NT2/D1 (cell line): ENCODE results near the gene NPAS3.

Source experiments
- DNase-seq: peaks from one replicate; pipeline ENCODE4 v3.0.0-alpha.2; 2011; ENCODE audit warnings: low read depth, low spot score
- H3K27me3 ChIP-seq: 2 replicates; pipeline ENCODE4 v1.6.0; 2011; ENCODE audit warnings: mild to moderate bottlenecking; ENCODE audit not compliant: insufficient read length, insufficient read depth
- H3K36me3 ChIP-seq: 2 replicates; pipeline ENCODE4 v1.6.1; 2011; ENCODE audit warnings: mild to moderate bottlenecking, low read length, mixed read lengths; ENCODE audit not compliant: insufficient read depth, insufficient read length
- H3K4me1 ChIP-seq: 2 replicates; pipeline ENCODE4 v1.5.1; 2011; ENCODE audit not compliant: insufficient read depth, insufficient read length
- H3K4me3 ChIP-seq: 2 replicates; pipeline ENCODE4 v1.5.1; 2011; ENCODE audit warnings: low read depth; ENCODE audit not compliant: insufficient read length
- H3K9ac ChIP-seq: 2 replicates; pipeline ENCODE4 v1.6.0; 2011; ENCODE audit warnings: low read depth; ENCODE audit not compliant: insufficient read length
- H3K9me3 ChIP-seq: 2 replicates; pipeline ENCODE4 v1.5.1; 2011; ENCODE audit warnings: mild to moderate bottlenecking, low read length; ENCODE audit not compliant: insufficient read depth
- SUZ12 ChIP-seq: IDR thresholded peaks from 2 replicates; pipeline ENCODE4 v1.6.1; 2011; ENCODE audit not compliant: insufficient read length, insufficient read depth; ENCODE audit errors: extremely low read depth
- YY1 ChIP-seq: IDR thresholded peaks from 2 replicates; pipeline ENCODE4 v1.6.1; 2011; ENCODE audit not compliant: insufficient read length, insufficient read depth
- ZNF274 ChIP-seq: IDR thresholded peaks from 2 replicates; pipeline ENCODE4 v1.6.1; 2011; ENCODE audit warnings: mild to moderate bottlenecking, low read depth, low read length

NPAS3 gene

DNA sequence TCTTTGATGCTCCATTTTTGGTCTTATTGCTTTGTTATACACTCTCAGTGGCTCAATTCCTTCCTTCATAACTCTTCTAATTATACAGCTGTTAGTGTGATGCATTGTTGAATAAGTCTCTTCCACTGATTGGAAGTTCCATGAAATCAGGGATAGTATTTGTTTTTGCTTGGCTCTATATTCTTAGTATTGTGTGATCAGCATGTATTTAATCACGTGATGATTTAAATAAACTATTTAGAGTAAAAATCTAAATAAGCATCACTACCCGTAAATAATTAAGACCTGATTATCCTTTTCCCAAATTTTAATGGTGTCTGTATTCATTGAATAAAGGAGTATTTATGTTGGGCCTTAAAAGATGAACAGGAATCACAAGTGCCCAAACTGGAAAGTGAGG is 355.7 kb downstream of the NPAS3 start:
- Histone ChIP-seq H3K27me3 (no peaks in the 10 kb centered on the region), H3K4me3 (no peak overlapping the region), H3K36me3 (no peaks in the 10 kb centered on the region), H3K9ac (no peak overlapping the region), H3K9me3 (no peaks in the 10 kb centered on the region), H3K4me1 (no peaks in the 10 kb centered on the region)
- TF ChIP-seq YY1 (no peak), ZNF274 (no peak), SUZ12 (no peak)
- DNase-seq, result no peak

DNA sequence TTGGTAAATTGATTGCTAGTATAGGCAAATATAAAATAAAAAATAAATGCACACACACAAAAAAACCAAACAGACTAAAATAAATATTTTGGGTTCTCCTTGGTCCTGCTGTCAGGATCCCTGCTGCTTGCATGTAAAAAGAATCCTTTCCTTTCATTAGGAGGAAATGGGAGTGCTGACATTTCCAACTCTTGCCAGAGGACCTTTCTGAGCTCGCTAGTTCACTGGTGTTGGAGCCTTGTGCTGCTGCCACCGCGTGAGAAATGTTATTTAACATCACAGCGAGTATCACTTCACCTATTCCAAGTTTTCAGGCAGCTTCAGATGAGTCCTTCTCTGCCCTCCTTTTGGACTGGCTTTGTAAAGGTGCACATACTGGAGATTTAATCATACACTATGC is 358.9 kb downstream of the NPAS3 start:
- no peaks in the 10 kb centered on the region for H3K36me3 ChIP-seq
- no peaks in the 10 kb centered on the region for H3K27me3 ChIP-seq
- H3K9ac ChIP-seq, result no peak overlapping the region
- no peak overlapping the region for H3K4me3 ChIP-seq
- TF ChIP-seq SUZ12, result no peak
- no peak for TF ChIP-seq YY1
- TF ChIP-seq ZNF274, result no peak
- peak; percentile 3 for DNase-seq
- no peaks in the 10 kb centered on the region for H3K9me3 ChIP-seq
- no peaks in the 10 kb centered on the region for H3K4me1 ChIP-seq

DNA sequence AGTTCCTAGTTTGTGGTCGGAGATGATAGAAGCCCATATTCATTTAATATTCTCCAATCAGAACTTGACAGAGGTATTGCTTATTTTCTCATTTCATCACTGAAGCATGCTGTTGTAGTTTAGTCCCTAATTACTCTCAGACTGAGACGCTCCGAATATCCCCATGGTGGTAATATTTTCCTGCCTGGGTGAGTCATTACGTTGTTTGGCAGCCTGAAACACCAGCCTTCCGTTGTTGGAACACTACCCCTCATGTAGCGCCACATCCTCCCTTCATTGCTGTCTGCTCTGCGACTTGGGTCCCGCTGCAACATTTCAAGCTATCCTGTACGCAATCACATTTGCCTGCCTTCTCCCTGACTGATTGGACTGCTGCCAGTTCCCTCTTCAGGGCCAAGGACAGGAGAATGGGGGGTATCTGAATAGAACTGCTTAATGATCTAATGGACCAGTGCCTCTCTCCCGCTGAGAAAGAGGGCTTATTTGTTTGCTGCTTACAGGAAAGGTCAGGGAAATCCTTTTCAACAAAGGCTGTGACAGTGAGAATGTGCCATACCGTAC is 369.1 kb downstream of the NPAS3 start:
- no peak for DNase-seq
- Histone ChIP-seq H3K9ac (no peak overlapping the region), H3K36me3 (no peaks in the 10 kb centered on the region), H3K4me1 (no peaks in the 10 kb centered on the region), H3K4me3 (no peak overlapping the region), H3K27me3 (no peaks in the 10 kb centered on the region), H3K9me3 (no peaks in the 10 kb centered on the region)
- no peak for TF ChIP-seq SUZ12
- no peak for TF ChIP-seq YY1
- no peak for TF ChIP-seq ZNF274

DNA sequence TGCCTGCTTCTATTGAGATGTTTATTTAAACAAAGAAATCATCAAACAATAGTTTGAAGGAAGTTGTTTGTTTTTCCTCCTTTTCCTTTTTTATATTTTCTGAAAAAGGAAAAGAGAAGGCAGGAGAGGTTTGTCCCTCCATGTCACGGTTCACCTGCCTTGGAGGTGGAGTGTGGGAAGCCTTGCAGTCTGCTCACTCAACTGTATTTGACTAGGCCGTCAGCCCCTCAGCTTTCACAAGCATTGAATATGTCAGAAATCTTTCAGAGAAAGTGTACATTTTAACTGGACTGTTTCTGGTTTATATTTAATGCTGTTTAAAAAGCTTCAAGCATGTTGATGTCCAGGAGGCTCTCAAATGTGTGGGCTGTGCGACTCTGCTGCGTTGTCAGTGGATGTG is 370.4 kb downstream of the NPAS3 start:
- H3K9ac ChIP-seq, result no peak overlapping the region
- no peaks in the 10 kb centered on the region for H3K36me3 ChIP-seq
- no peak overlapping the region for H3K4me3 ChIP-seq
- TF ChIP-seq YY1 (no peak), ZNF274 (no peak), SUZ12 (no peak)
- DNase-seq, result no peak
- H3K4me1 ChIP-seq, result no peaks in the 10 kb centered on the region
- H3K9me3 ChIP-seq, result no peaks in the 10 kb centered on the region
- H3K27me3 ChIP-seq, result no peaks in the 10 kb centered on the region

DNA sequence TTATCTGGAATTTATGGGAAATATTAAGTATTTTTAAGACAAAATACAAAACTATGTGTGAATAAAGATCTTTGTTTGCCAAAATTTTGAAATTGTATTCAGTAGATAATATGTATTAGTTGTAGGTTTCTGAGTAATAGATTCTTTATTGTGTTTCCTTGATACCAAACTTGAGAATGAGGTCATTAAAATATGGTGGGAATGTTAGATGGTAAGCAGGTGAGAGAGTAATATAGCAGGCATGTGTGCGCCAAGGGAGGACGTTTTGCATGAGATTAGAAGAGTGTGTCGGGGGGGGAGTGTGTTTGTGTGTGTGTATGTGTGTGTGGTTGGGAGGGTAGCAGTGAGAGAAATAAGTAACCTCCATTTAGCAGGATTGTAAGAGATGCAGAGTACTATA is 376.5 kb downstream of the NPAS3 start:
- DNase-seq, result no peak
- H3K4me1 ChIP-seq, result no peaks in the 10 kb centered on the region
- H3K9me3 ChIP-seq, result no peaks in the 10 kb centered on the region

DNA sequence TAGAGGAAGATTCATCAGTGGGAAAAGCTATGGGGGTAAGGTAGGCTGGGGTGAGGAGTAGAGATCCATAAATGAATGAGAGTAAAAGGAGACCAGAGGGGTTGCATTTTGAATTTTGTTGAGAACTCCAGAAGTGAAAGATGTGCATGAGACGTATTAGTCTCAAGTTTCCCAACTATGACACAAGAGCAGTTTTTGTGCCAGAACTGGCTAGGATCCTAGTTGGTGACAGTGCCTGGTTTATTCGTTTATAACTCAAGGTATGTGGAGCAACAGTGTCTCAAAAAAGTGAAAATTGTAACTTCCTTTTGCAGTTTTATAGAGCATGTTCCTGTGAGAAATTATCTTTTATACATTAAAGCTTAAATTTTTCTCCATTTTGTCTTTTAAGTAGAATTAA is 377.0 kb downstream of the NPAS3 start:
- H3K9me3 ChIP-seq, result no peaks in the 10 kb centered on the region
- no peak overlapping the region for H3K4me3 ChIP-seq
- H3K4me1 ChIP-seq, result no peaks in the 10 kb centered on the region
- no peaks in the 10 kb centered on the region for H3K27me3 ChIP-seq
- TF ChIP-seq YY1, result no peak
- TF ChIP-seq SUZ12, result no peak
- TF ChIP-seq ZNF274, result no peak
- no peak for DNase-seq
- no peak overlapping the region for H3K9ac ChIP-seq
- no peaks in the 10 kb centered on the region for H3K36me3 ChIP-seq

More for the DNA sequence above, 376.5 kb downstream of the NPAS3 start:
- TF ChIP-seq SUZ12 (no peak), ZNF274 (no peak), YY1 (no peak)
- H3K9ac ChIP-seq, result no peak overlapping the region
- H3K4me3 ChIP-seq, result no peak overlapping the region
- no peaks in the 10 kb centered on the region for H3K27me3 ChIP-seq
- no peaks in the 10 kb centered on the region for H3K36me3 ChIP-seq

DNA sequence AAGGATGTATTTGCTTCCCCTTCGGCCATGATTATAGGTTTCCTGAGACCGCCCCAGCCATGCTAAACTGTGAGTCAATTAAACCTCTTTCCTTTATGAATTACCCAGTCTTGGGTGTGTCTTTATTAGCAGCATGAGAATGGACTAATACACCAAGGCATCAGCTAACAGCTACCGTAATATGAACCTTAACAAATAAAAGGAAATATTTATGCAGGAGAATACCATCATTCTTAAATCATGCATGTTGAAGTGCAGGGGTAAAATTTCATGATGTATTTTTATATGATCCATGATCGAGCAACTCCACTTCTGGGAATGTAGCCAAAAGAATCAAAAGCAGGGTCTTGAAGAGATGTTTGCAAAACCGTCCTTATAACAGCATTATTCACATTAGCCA is 379.0 kb downstream of the NPAS3 start:
- no peaks in the 10 kb centered on the region for H3K36me3 ChIP-seq
- no peak overlapping the region for H3K4me3 ChIP-seq
- no peaks in the 10 kb centered on the region for H3K9me3 ChIP-seq
- no peak overlapping the region for H3K9ac ChIP-seq
- no peaks in the 10 kb centered on the region for H3K4me1 ChIP-seq
- no peak for TF ChIP-seq ZNF274
- TF ChIP-seq YY1, result no peak
- no peaks in the 10 kb centered on the region for H3K27me3 ChIP-seq
- no peak for DNase-seq
